Measurements from ENCODE around the gene SECISBP2. TPM values are rescaled to one million over a fixed set of nuclear protein-coding genes. Genes with fewer than 3 reads are reported as not detected.
"Not testable (repeated sequence)": the region's sequence is repeated elsewhere in the genome, so short reads cannot be mapped to it uniquely, and the experiment has no call there.

Gene SECISBP2
- total and polyA plus RNA-seq, 4 donors: 14.2 to 37.7 (median 24.3) TPM

DNA sequence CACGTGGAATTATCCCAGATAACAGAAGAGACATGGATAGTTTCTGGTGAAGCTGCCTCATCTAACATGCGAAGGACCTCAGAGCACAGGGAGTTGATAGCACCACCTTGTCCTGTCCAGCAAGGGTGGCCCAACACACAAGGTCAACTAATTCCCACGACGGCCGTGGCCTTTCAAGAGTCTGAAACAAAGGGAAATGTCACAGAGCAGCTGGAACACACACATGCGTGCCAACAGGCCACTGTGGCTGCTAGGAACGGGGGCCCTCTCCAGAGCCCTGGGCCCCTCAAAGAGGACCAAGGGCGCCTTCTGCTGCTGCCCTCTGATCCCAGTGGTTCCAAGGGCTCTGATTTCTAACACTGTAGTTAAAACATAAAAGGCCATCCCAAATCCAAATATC is 50.7 kb downstream of the SECISBP2 start:
- DNase-seq (ENCODE audit: low spot score): no peak
- H3K27ac ChIP-seq (ENCODE audit: low read depth in 1 of 2, low read length in 2 of 2): no peak overlapping the region
- no peaks in the 10 kb centered on the region for H3K36me3 ChIP-seq (ENCODE audit: control insufficient read depth in 4 of 4, insufficient read depth in 3 of 4, low read depth in 1 of 4, low read length in 3 of 4)

DNA sequence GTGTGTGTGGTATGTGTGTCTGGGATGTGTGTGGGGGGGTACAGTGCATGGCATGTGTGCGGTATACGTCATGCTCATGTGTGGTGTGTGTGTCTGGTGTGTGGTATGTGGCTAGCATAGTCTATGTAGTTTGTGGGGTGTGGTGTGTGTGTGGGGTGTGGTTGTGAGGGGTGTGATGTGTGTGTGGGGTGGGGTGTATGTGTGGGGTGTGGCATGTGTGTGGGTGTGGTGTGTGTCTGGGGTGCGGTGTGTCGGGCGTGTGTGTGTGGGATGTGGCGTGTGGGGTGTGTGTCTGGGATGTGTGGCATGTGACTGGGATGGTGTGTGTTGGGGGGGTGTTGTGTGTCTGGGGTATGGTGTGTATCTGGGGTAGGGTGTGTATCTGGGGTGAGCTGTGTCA is 52.3 kb downstream of the SECISBP2 start:
- WGBS: 90% methylated on average over 6 of the region's 6 CpGs
- Histone ChIP-seq H3K27me3 (ENCODE audit: control insufficient read depth in 4 of 4, insufficient read depth in 4 of 4, low read length in 3 of 4) (no peaks in the 10 kb centered on the region), H3K4me3 (ENCODE audit: low read depth in 1 of 3, low read length in 3 of 3) (no peak overlapping the region), H3K9ac (ENCODE audit: low read depth in 1 of 2, low read length in 2 of 2) (no peak overlapping the region), H3K4me1 (ENCODE audit: control insufficient read depth in 4 of 4, insufficient read depth in 4 of 4, low read length in 3 of 4) (no peaks in the 10 kb centered on the region), H3K36me3 (ENCODE audit: control insufficient read depth in 4 of 4, insufficient read depth in 3 of 4, low read depth in 1 of 4, low read length in 3 of 4) (no peaks in the 10 kb centered on the region), H3K27ac (ENCODE audit: low read depth in 1 of 2, low read length in 2 of 2) (no peak overlapping the region), H3K9me3 (ENCODE audit: control insufficient read depth in 4 of 4, low read length in 3 of 4) (no peaks in the 10 kb centered on the region)
- no peak for TF ChIP-seq RAD21 (IDR thresholded peaks at IDR 0.05)
- TF ChIP-seq HNF4G (IDR thresholded peaks at IDR 0.05): no peak
- no peak for DNase-seq (ENCODE audit: low spot score)

More for the DNA sequence above, 50.7 kb downstream of the SECISBP2 start:
- no peaks in the 10 kb centered on the region for H3K9me3 ChIP-seq (ENCODE audit: control insufficient read depth in 4 of 4, low read length in 3 of 4)
- no peaks in the 10 kb centered on the region for H3K27me3 ChIP-seq (ENCODE audit: control insufficient read depth in 4 of 4, insufficient read depth in 4 of 4, low read length in 3 of 4)
- TF ChIP-seq TAF1 (conservative IDR thresholded peaks at IDR 0.05) (no peak), JUND (IDR thresholded peaks at IDR 0.05) (no peak), HNF4A (conservative IDR thresholded peaks at IDR 0.05) (no peak), SP1 (IDR thresholded peaks at IDR 0.05) (no peak), YY1 (IDR thresholded peaks at IDR 0.05) (no peak), GABPA (IDR thresholded peaks at IDR 0.05 in 1 of 2, conservative IDR thresholded peaks at IDR 0.05 in 1 of 2) (no peak)
- TF ChIP-seq, protein P1, sequence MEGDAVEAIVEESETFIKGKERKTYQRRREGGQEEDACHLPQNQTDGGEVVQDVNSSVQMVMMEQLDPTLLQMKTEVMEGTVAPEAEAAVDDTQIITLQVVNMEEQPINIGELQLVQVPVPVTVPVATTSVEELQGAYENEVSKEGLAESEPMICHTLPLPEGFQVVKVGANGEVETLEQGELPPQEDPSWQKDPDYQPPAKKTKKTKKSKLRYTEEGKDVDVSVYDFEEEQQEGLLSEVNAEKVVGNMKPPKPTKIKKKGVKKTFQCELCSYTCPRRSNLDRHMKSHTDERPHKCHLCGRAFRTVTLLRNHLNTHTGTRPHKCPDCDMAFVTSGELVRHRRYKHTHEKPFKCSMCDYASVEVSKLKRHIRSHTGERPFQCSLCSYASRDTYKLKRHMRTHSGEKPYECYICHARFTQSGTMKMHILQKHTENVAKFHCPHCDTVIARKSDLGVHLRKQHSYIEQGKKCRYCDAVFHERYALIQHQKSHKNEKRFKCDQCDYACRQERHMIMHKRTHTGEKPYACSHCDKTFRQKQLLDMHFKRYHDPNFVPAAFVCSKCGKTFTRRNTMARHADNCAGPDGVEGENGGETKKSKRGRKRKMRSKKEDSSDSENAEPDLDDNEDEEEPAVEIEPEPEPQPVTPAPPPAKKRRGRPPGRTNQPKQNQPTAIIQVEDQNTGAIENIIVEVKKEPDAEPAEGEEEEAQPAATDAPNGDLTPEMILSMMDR (IDR thresholded peaks at IDR 0.05; ENCODE audit: low read depth, low read length, missing input control): no peak
- TF ChIP-seq, protein P2, sequence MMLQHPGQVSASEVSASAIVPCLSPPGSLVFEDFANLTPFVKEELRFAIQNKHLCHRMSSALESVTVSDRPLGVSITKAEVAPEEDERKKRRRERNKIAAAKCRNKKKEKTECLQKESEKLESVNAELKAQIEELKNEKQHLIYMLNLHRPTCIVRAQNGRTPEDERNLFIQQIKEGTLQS (IDR thresholded peaks at IDR 0.05): no peak
- H3K9ac ChIP-seq (ENCODE audit: low read depth in 1 of 2, low read length in 2 of 2): no peak overlapping the region
- WGBS: 88% methylated on average over 8 of the region's 8 CpGs
- H3K4me1 ChIP-seq (ENCODE audit: control insufficient read depth in 4 of 4, insufficient read depth in 4 of 4, low read length in 3 of 4): peaks cover 0 to 2% (median 0%) of the 10 kb centered on the region in 4 donors
- H3K4me3 ChIP-seq (ENCODE audit: low read depth in 1 of 3, low read length in 3 of 3): no peak overlapping the region

DNA sequence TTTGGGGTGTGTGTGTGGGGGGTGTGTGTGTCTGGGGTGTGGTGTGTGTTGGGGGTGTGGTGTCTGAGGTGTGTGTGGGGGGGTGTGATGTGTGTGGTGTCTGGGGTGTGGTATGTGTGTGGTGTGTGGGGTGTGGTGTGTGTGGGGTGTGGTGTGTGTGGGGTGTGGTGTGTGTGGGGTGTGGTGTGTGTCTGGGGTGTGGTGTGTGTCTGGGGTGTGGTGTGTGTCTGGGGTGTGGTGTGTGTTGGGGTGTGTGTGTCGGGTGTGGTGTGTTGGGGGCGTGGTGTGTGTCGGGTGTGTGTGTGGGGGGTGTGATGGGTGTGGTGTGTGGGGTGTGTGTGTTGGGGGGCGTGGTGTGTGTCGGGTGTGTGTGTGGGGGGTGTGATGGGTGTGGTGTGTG is 53.5 kb downstream of the SECISBP2 start:
- not testable (repeated sequence) for H3K4me3 ChIP-seq (ENCODE audit: low read depth in 1 of 3, low read length in 3 of 3); H3K9me3 ChIP-seq (ENCODE audit: control insufficient read depth in 4 of 4, low read length in 3 of 4); DNase-seq (ENCODE audit: low spot score); H3K4me1 ChIP-seq (ENCODE audit: control insufficient read depth in 4 of 4, insufficient read depth in 4 of 4, low read length in 3 of 4); H3K36me3 ChIP-seq (ENCODE audit: control insufficient read depth in 4 of 4, insufficient read depth in 3 of 4, low read depth in 1 of 4, low read length in 3 of 4); H3K9ac ChIP-seq (ENCODE audit: low read depth in 1 of 2, low read length in 2 of 2); H3K27me3 ChIP-seq (ENCODE audit: control insufficient read depth in 4 of 4, insufficient read depth in 4 of 4, low read length in 3 of 4); H3K27ac ChIP-seq (ENCODE audit: low read depth in 1 of 2, low read length in 2 of 2)
- WGBS: 89% methylated on average over 5 of the region's 5 CpGs

DNA sequence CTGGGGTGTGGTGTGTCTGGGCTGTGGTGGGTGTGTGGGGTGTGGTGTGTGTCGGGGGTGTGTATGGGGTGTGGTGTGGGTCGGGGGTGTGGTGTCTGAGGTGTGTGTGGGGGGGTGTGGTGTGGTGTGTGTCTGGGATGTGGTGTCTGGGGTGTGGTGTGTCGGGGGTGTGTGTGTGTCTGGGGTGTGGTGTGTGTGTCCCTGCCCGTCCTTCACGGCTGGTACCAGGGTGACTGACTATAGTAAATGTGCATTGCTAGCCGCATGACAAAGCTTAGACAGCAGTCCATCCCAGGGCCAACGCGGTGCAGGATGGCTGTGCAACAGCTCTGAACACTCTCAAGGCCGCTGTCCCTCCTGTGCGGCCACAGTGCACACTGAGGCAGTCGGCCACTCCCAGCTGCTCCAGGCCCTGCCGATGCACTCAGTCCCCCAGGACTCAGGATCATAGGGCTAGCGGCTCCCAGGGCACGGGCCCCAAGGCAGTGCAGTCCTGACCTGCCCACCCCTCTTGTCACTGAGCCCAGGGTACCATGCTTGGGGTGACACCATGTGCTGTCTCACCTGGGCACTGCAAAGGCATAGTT is 54.0 kb downstream of the SECISBP2 start:
- H3K36me3 ChIP-seq (ENCODE audit: control insufficient read depth in 4 of 4, insufficient read depth in 3 of 4, low read depth in 1 of 4, low read length in 3 of 4): no peaks in the 10 kb centered on the region
- TF ChIP-seq HNF4G (IDR thresholded peaks at IDR 0.05): no peak
- TF ChIP-seq EGR1 (IDR thresholded peaks at IDR 0.05; ENCODE audit: low read depth in 2 of 2): no peak
- TF ChIP-seq FOXA2 (IDR thresholded peaks at IDR 0.05): no peak
- TF ChIP-seq TAF1 (conservative IDR thresholded peaks at IDR 0.05): no peak
- TF ChIP-seq NR2F2 (IDR thresholded peaks at IDR 0.05): no peak
- TF ChIP-seq YY1 (IDR thresholded peaks at IDR 0.05): no peak
- TF ChIP-seq RAD21 (IDR thresholded peaks at IDR 0.05): no peak
- TF ChIP-seq, protein P1 (IDR thresholded peaks at IDR 0.05; ENCODE audit: low read depth, low read length, missing input control): no peak
- no peak for TF ChIP-seq SP1 (IDR thresholded peaks at IDR 0.05)
- WGBS: 83% methylated on average over 14 of the region's 14 CpGs
- no peak overlapping the region for H3K27ac ChIP-seq (ENCODE audit: low read depth in 1 of 2, low read length in 2 of 2)
- H3K4me1 ChIP-seq (ENCODE audit: control insufficient read depth in 4 of 4, insufficient read depth in 4 of 4, low read length in 3 of 4): no peaks in the 10 kb centered on the region
- H3K27me3 ChIP-seq (ENCODE audit: control insufficient read depth in 4 of 4, insufficient read depth in 4 of 4, low read length in 3 of 4): no peaks in the 10 kb centered on the region
- H3K4me3 ChIP-seq (ENCODE audit: low read depth in 1 of 3, low read length in 3 of 3): no peak overlapping the region
- H3K9me3 ChIP-seq (ENCODE audit: control insufficient read depth in 4 of 4, low read length in 3 of 4): no peaks in the 10 kb centered on the region
- no peak for DNase-seq (ENCODE audit: low spot score)
- no peak overlapping the region for H3K9ac ChIP-seq (ENCODE audit: low read depth in 1 of 2, low read length in 2 of 2)

Measured in liver (tissue), 9 donors.